GM18951 (cell line): ENCODE measurements around the gene KLHL12.
"Not testable (repeated sequence)": the region's sequence is repeated elsewhere in the genome, so short reads cannot be mapped to it uniquely, and the experiment has no call there.

Source experiments
- POLR2A ChIP-seq: IDR thresholded peaks from 4 replicates; pipeline ENCODE4 v1.6.1; 2011; ENCODE audit warnings: mild to moderate bottlenecking; ENCODE audit not compliant: insufficient read length, insufficient read depth; ENCODE audit errors: extremely low read depth
- in situ Hi-C: fragments of 300-500 bp; cut with MboI; formaldehyde crosslinking; loops from one replicate; pipeline ENCODE4 v1.12.0; 2022; ENCODE audit warnings: low sequenced_read_pairs, mixed read lengths, inconsistent platforms; ENCODE audit not compliant: unreplicated experiment

Gene KLHL12

DNA sequence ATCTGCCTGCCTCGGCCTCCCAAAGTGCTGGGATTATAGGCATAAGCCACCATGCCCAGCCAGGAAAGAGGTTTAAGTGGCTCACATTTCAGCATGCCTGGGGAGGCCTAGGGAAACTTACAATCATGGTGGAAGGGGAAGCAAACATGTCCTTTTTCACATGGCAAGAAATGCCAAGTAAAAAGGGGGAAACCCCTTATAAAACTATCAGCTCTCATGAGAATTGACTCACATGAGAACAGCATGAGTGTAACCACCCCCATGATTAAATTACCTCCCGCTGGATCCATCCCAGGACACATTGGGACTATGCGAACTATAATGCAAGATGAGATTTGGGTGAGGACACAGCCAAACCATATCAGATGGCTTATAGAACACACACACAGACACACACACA is 8.8 kb upstream of the KLHL12 start:
- in situ Hi-C loops: no loop called here
- no peak for TF ChIP-seq POLR2A

DNA sequence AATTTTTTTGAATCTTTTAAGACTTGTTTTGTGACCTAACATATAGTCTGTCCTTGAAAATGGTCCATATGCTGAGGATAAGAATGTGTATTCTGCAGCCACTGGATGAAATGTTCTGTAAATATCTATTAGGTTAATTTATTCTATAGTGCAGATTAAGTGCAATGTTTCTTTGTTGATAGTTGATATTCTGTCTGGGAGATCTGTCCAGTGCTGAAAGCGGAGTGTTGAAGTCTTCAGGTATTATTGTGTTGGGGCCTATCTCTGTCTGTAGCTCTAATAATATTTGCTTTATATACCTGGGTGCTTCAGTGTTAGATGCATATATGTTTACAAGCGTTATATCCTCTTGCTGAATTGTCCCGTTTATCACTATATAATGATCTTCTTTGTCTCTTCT is 7.7 kb upstream of the KLHL12 start:
- no peak for TF ChIP-seq POLR2A
- in situ Hi-C loops: no loop called here

DNA sequence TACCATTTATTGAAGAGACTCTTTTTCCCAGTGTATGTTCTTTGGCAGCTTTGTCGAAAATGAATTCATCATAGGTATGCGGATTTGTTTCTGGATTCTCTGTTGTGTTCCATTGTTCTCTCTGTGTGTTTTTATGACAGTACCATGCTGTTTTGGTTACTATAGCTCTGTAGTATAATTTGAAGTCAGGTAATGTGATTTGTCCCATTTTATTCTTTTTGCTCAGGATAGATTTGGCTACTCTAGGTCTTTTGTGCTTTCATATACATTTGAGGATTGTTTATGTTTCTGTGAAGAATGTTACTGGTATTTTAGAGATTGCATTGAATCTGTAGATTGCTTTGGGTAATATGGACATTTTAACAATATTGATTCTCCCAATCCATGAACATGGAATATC is 5.4 kb upstream of the KLHL12 start:
- no peak for TF ChIP-seq POLR2A
- in situ Hi-C loops: no loop called here

- in situ Hi-C loops: no loop called here
- no peak for TF ChIP-seq POLR2A
Observed at GRCh38 chr1:202923533-202923932, 3.5 kb downstream of the KLHL12 start.

GRCh38 chr1:202919615-202920014 is 7.4 kb downstream of the KLHL12 start:
- no peak for TF ChIP-seq POLR2A
- in situ Hi-C loops: no loop called here

DNA sequence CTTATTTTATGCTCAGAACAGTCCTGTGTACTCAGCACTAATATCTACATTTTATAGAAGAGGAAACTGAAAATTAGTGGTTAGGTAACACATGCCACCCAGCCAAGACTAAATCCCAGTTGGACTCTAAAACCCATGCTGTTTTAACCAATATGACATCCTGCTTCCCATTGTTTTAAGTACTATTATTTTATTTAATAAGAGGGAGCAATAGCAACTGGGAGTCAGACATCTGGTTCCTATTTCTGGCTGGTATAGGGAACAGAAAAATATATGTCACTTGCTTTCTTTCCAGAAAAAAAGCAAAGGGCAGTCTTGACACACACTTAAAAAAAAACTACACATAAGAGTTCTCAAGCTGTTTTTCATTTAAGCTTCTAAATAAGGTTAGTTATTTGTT is 11.9 kb downstream of the KLHL12 start:
- in situ Hi-C loops: no loop called here
- TF ChIP-seq POLR2A: no peak

GRCh38 chr1:202912476-202912875 is 14.6 kb downstream of the KLHL12 start:
- in situ Hi-C loops: not testable (repeated sequence)

DNA sequence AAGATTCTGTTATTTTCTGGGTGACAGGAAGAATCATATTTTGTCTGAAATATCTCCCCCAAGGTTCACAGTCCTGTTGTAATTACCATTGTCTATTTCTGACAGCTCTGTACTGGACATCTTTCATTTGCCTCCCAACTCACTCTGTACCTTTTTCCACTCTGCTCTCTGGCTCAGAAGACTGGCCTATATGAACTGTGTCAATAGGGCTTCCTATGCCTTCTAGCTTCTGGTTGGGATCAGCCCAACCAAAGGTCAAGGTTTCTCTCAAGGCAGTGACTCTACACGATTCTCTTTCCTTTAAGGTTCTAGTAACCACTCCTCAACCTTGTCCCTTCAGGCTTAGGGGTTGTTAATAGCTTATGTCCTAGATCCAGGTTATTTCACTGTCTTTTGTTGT is 17.5 kb downstream of the KLHL12 start:
- in situ Hi-C loops: no loop called here

GRCh38 chr1:202908998-202909397 is 18.0 kb downstream of the KLHL12 start:
- TF ChIP-seq POLR2A: no peak
- in situ Hi-C loops: no loop called here

More for the DNA sequence above, 17.5 kb downstream of the KLHL12 start:
- no peak for TF ChIP-seq POLR2A

DNA sequence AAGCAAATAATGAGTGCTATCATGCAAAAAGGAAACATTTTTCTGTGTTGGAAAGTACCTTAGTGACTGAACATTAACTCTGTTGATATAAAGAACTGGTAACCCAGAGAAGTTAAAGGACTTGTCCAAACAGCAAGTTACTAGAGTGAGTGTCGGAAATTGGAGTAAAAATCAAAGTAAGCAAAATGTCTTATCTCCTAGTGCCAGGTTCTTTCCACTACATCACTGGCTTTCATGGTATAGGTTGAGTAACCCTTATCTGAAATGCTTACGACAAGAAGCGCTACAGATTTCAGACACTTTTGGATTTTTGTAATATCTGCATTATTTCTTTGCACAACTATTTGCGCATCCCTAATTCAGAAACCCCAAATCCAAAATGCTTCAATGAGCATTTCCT is 21.7 kb downstream of the KLHL12 start:
- in situ Hi-C loops: no loop called here
- no peak for TF ChIP-seq POLR2A

- in situ Hi-C loops: not testable (repeated sequence)
Observed at GRCh38 chr1:202903808-202904207, 23.2 kb downstream of the KLHL12 start.

- in situ Hi-C loops: no loop called here
- no peak for TF ChIP-seq POLR2A
Observed at GRCh38 chr1:202901555-202901954, 25.5 kb downstream of the KLHL12 start.

GRCh38 chr1:202892501-202892900 is 34.5 kb downstream of the KLHL12 start:
- in situ Hi-C loops: no loop called here
- TF ChIP-seq POLR2A: no peak

GRCh38 chr1:202890392-202890791 is 36.6 kb downstream of the KLHL12 start:
- in situ Hi-C loops: no loop called here
- no peak for TF ChIP-seq POLR2A

DNA sequence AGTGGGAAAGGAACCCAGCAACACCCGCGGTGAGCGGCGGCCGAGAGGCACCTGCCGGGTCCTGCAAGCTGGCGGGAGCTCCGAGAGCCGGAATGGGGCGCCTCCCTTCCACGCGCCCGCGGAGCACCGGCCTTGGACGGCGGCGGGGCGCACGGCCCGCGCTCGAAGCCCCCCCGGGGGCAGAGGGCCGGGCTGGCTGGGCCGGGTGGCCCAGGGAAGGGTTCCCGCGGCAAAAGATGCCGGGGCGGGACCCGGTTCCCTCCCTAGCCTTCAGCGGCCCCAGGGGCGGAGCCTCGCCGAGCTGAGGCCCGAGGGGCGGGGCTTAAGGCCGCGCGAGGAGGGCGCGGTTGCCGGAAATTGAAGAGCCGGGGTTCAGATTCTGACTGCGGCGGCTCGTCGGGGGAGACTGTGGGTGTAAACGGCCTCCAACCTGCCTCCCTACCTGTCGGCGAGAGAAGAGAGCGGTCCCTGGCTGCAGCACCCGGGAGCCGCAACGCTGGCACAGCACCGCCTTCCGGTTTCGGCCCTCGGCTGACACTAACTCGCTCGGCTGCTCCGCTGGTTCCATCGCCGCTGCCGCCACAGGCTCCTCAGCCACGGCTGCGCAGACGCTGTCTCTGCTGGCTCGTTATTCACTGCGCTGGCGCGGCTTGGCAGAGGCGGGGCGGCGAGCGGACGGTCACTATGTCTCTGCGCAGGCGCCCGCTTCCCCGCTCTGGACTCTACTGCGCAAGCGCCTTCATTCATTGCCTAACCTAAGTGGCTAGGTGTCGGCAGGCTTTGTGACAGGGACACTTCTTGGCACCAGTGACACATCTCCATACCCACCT is 38.3 kb downstream of the KLHL12 start, which contains the start of gene RABIF:
Gene RABIF, minus strand, starts transcription at position 619 of the 830 bp plus-strand sequence. Its CDS starts 51 bp downstream, at position 568.
- in situ Hi-C loops: no loop called here

DNA sequence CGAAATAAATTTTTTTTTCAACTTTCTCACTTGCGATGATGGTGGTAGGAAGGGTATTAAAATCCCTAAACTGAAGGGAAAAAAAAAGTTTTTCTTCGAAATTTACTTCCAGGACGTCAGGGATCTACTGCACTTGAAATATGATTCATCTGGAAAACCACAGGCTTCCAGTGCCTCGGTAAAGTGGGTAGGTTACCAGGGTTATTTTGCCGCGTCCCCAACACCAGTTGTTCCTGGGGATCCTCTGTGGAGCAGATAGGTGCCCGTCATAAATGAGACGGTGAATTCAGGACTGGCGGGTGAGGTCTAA is 38.9 kb downstream of the KLHL12 start:
- no peak for TF ChIP-seq POLR2A
- in situ Hi-C loops: no loop called here

More for the DNA sequence above, 38.3 kb downstream of the KLHL12 start, which contains the start of gene RABIF:
- peak; percentile 98 for TF ChIP-seq POLR2A
